Islet precursor cell (in vitro differentiated cells): ENCODE results near the gene TANK.
"Not testable (repeated sequence)": the region's sequence is repeated elsewhere in the genome, so short reads cannot be mapped to it uniquely, and the experiment has no call there.

Experiments
- DNase-seq: peaks from one replicate; pipeline ENCODE4 v3.0.0-alpha.2; 2018

Gene TANK

GRCh38 chr2:161160226-161161073, at the start of gene TANK:
TSS of gene TANK (plus strand) at chr2:161160428. CDS start at chr2:161179663, 19,235 bp downstream.
- DNase-seq = peak; percentile 98

- DNase-seq = no peak
Measured at GRCh38 chr2:161111531-161111930, 48.7 kb upstream of the TANK start.

- DNase-seq = no peak
Measured at GRCh38 chr2:161112908-161113307, 47.3 kb upstream of the TANK start.

GRCh38 chr2:161113693-161114575, 46.3 kb upstream of the TANK start:
- no peak for DNase-seq

- DNase-seq = no peak
Measured at GRCh38 chr2:161115205-161115604, 45.0 kb upstream of the TANK start.

GRCh38 chr2:161115605-161116380, 44.4 kb upstream of the TANK start:
- DNase-seq = no peak

GRCh38 chr2:161116509-161116908, 43.7 kb upstream of the TANK start:
- DNase-seq = no peak

- no peak for DNase-seq
Measured at GRCh38 chr2:161117506-161117905, 42.7 kb upstream of the TANK start.

GRCh38 chr2:161118722-161119121, 41.5 kb upstream of the TANK start:
- no peak for DNase-seq

GRCh38 chr2:161119483-161119882, 40.7 kb upstream of the TANK start:
- DNase-seq = no peak

GRCh38 chr2:161120775-161121174, 39.5 kb upstream of the TANK start:
- no peak for DNase-seq

GRCh38 chr2:161121622-161122021, 38.6 kb upstream of the TANK start:
- no peak for DNase-seq

GRCh38 chr2:161122772-161123530, 37.3 kb upstream of the TANK start:
- peak; percentile 83 for DNase-seq

- peak; percentile 79 for DNase-seq
Measured at GRCh38 chr2:161123531-161124030, 36.6 kb upstream of the TANK start.

GRCh38 chr2:161124201-161124600, 36.0 kb upstream of the TANK start:
- no peak for DNase-seq

GRCh38 chr2:161128885-161129284, 31.3 kb upstream of the TANK start:
- DNase-seq = no peak

- no peak for DNase-seq
Measured at GRCh38 chr2:161130354-161130753, 29.9 kb upstream of the TANK start.

- DNase-seq = no peak
Measured at GRCh38 chr2:161131074-161131680, 29.1 kb upstream of the TANK start.

- DNase-seq = no peak
Measured at GRCh38 chr2:161131804-161132203, 28.4 kb upstream of the TANK start.

GRCh38 chr2:161132384-161132783, 27.8 kb upstream of the TANK start:
- not testable (repeated sequence) for DNase-seq

GRCh38 chr2:161133366-161133765, 26.9 kb upstream of the TANK start:
- DNase-seq = no peak
